ENCODE measurements around the gene SCAMP4.

The SCAMP4 gene

GRCh38 chr19:1913781-1914577 lies 8.8 kb downstream of the SCAMP4 start:
- no peak for DNase-seq (ENCODE audit: low read depth)
- no peak overlapping the region for H3K4me3 ChIP-seq (ENCODE audit: control insufficient read depth, low read depth, low read length)
- TF ChIP-seq CTCF (conservative IDR thresholded peaks at IDR 0.05; ENCODE audit: control insufficient read depth, insufficient read depth, low read depth, low read length) = no peak

GRCh38 chr19:1914826-1915341 lies 9.7 kb downstream of the SCAMP4 start:
- no peak overlapping the region for H3K4me3 ChIP-seq (ENCODE audit: control insufficient read depth, low read depth, low read length)
- no peak for TF ChIP-seq CTCF (conservative IDR thresholded peaks at IDR 0.05; ENCODE audit: control insufficient read depth, insufficient read depth, low read depth, low read length)
- no peak for DNase-seq (ENCODE audit: low read depth)

GRCh38 chr19:1917146-1917545 lies 11.9 kb downstream of the SCAMP4 start:
- no peak overlapping the region for H3K4me3 ChIP-seq (ENCODE audit: control insufficient read depth, low read depth, low read length)
- TF ChIP-seq CTCF (conservative IDR thresholded peaks at IDR 0.05; ENCODE audit: control insufficient read depth, insufficient read depth, low read depth, low read length) = no peak
- DNase-seq (ENCODE audit: low read depth) = no peak

- no peak for TF ChIP-seq CTCF (conservative IDR thresholded peaks at IDR 0.05; ENCODE audit: control insufficient read depth, insufficient read depth, low read depth, low read length)
- no peak overlapping the region for H3K4me3 ChIP-seq (ENCODE audit: control insufficient read depth, low read depth, low read length)
- DNase-seq (ENCODE audit: low read depth) = no peak
Observed at GRCh38 chr19:1917926-1918325, 12.7 kb downstream of the SCAMP4 start.

GRCh38 chr19:1918975-1919374 lies 13.8 kb downstream of the SCAMP4 start:
- no peak overlapping the region for H3K4me3 ChIP-seq (ENCODE audit: control insufficient read depth, low read depth, low read length)
- DNase-seq (ENCODE audit: low read depth) = no peak
- TF ChIP-seq CTCF (conservative IDR thresholded peaks at IDR 0.05; ENCODE audit: control insufficient read depth, insufficient read depth, low read depth, low read length) = no peak

- no peak overlapping the region for H3K4me3 ChIP-seq (ENCODE audit: control insufficient read depth, low read depth, low read length)
- no peak for TF ChIP-seq CTCF (conservative IDR thresholded peaks at IDR 0.05; ENCODE audit: control insufficient read depth, insufficient read depth, low read depth, low read length)
- no peak for DNase-seq (ENCODE audit: low read depth)
Observed at GRCh38 chr19:1920644-1921043, 15.4 kb downstream of the SCAMP4 start.
